GM12878 (cell line): ENCODE results near the gene PLA2G6. TPM values are rescaled to one million over a fixed set of nuclear protein-coding genes. Genes with fewer than 3 reads are reported as not detected.

Source experiments
- ATAC-seq: fragments of 200-7000 bp; cut with Tn5 transposase; 3 replicates; pipeline ENCODE4 v1.9.1; 2020; ENCODE audit warnings: mild to moderate bottlenecking, moderate library complexity
- BruUV-seq: library from RNA; stranded (reverse); fragments of 400-500 nt; replicated peaks from 2 replicates; lab custom pipeline; 2021; lab: Mats Ljungman, UMichigan
- CTCF ChIA-PET: fragments of 300-600 bp; sonication (Branson Sonifier 250); formaldehyde crosslinking; extraction: SDS; loops from one replicate; lab custom pipeline; 2021; ENCODE audit warnings: inconsistent platforms; lab: Yijun Ruan, JAX
- POLR2A ChIA-PET: fragments of 350-600 bp; formaldehyde crosslinking; extraction: SDS; loops from one replicate; lab custom pipeline; 2021; ENCODE audit warnings: inconsistent platforms; lab: Charles Lee
- RAD21 ChIA-PET: fragments of 300-600 bp; sonication (Branson Sonifier 250); formaldehyde crosslinking; loops from one replicate; lab custom pipeline; 2023; ENCODE audit warnings: antibody characterized with exemption; ENCODE audit not compliant: unreplicated experiment; lab: Charles Lee
- SMC1A ChIA-PET: fragments of 300-600 bp; sonication (Branson Sonifier 250); formaldehyde crosslinking; loops from one replicate; lab custom pipeline; 2023; ENCODE audit not compliant: unreplicated experiment, uncharacterized antibody; lab: Charles Lee
- DNase-seq: peaks from one replicate; pipeline ENCODE4 v3.0.0-alpha.2; 2011; ENCODE audit warnings: low read depth, low spot score
- FAIRE-seq: peaks from 3 replicates; lab custom pipeline; 2011; peaks lifted over from hg19 to GRCh38; lab: Jason Lieb, UNC
- H2AFZ ChIP-seq: 2 replicates; pipeline ENCODE4 v1.6.0; 2011; ENCODE audit warnings: low read depth, low read length, control low read depth; ENCODE audit not compliant: control insufficient read depth
- H3K27ac ChIP-seq: 2 replicates; pipeline ENCODE4 v1.5.1; 2011; ENCODE audit warnings: control low read depth; ENCODE audit not compliant: control insufficient read depth, insufficient read depth
- H3K27me3 ChIP-seq, 2 experiments: replicated peaks in 1 of 2; 2 replicates each; pipeline versions ENCODE4 v1.6.0 to v1.6.1; 2011; ENCODE audit warnings: low read length in 1 of 2; ENCODE audit not compliant: control insufficient read depth in 2 of 2, insufficient read depth in 2 of 2
- H3K36me3 ChIP-seq, 2 experiments: 2 replicates each; pipeline ENCODE4 v1.5.1; 2011; ENCODE audit warnings: low read length in 1 of 2; ENCODE audit not compliant: control insufficient read depth in 2 of 2, insufficient read depth in 2 of 2
- H3K4me1 ChIP-seq: 2 replicates; pipeline ENCODE4 v1.6.1; 2011; ENCODE audit warnings: mild to moderate bottlenecking, low read length, moderate library complexity, mixed read lengths; ENCODE audit not compliant: control insufficient read depth, insufficient read depth
- H3K4me2 ChIP-seq: 2 replicates; pipeline ENCODE4 v1.6.0; 2011; ENCODE audit warnings: control low read depth; ENCODE audit not compliant: control insufficient read depth, insufficient read depth
- H3K4me3 ChIP-seq: fragments of 200-600 bp; sonication (generic); 2 replicates; pipeline ENCODE4 v1.5.1; 2016
- H3K79me2 ChIP-seq: 2 replicates; pipeline ENCODE4 v1.6.0; 2011; ENCODE audit warnings: low read length; ENCODE audit not compliant: control insufficient read depth, insufficient read depth
- H3K9ac ChIP-seq: 2 replicates; pipeline ENCODE4 v1.8.0; 2011; ENCODE audit warnings: low read length, control low read depth, mixed read lengths; ENCODE audit not compliant: control insufficient read depth, insufficient read depth
- H3K9me3 ChIP-seq: replicated peaks from 3 replicates; pipeline ENCODE4 v1.5.1; 2011; ENCODE audit warnings: mild to moderate bottlenecking, low read length; ENCODE audit not compliant: control insufficient read depth, insufficient read depth
- H4K20me1 ChIP-seq: 2 replicates; pipeline ENCODE4 v1.6.0; 2011; ENCODE audit not compliant: control insufficient read depth, insufficient read depth
- BCL3 ChIP-seq: IDR thresholded peaks from 2 replicates; pipeline ENCODE4 v1.6.1; 2011; ENCODE audit warnings: borderline replicate concordance, low read depth, mild to moderate bottlenecking, moderate library complexity, low read length; ENCODE audit not compliant: insufficient read depth, poor library complexity, severe bottlenecking
- CBX3 ChIP-seq: fragments of 200-600 bp; sonication (generic); IDR thresholded peaks from 2 replicates; pipeline ENCODE4 v1.6.1; 2016; ENCODE audit warnings: low read depth, borderline replicate concordance
- CHD1 ChIP-seq: IDR thresholded peaks from 2 replicates; pipeline ENCODE4 v1.6.1; 2012; ENCODE audit warnings: low read depth, low read length, improper control_type of control experiment
- CREM ChIP-seq: IDR thresholded peaks from 2 replicates; pipeline ENCODE4 v1.6.1; 2014; ENCODE audit warnings: antibody characterized with exemption, low read depth
- SKIL ChIP-seq: fragments of 450-650 bp; IDR thresholded peaks from 2 replicates; pipeline ENCODE4 v1.6.1; 2017; ENCODE audit warnings: mild to moderate bottlenecking, low read depth, inconsistent platforms; ENCODE audit not compliant: poor library complexity, severe bottlenecking
- STAT1 ChIP-seq: fragments of 450-650 bp; conservative IDR thresholded peaks from 2 replicates; pipeline ENCODE4 v1.6.1; 2014; ENCODE audit warnings: antibody characterized with exemption, mild to moderate bottlenecking
- USF2 ChIP-seq: IDR thresholded peaks from 2 replicates; pipeline ENCODE4 v1.6.1; 2011; ENCODE audit warnings: low read depth, low read length, improper control_type of control experiment, borderline replicate concordance
- ZNF217 ChIP-seq: fragments of 450-650 bp; IDR thresholded peaks from 2 replicates; pipeline ENCODE4 v1.6.1; 2017; ENCODE audit warnings: antibody characterized with exemption, mild to moderate bottlenecking
- ZNF274 ChIP-seq: IDR thresholded peaks from one replicate; pipeline ENCODE4 v1.8.0; 2011; ENCODE audit not compliant: insufficient read length, insufficient read depth
- WGBS: methylation state at CpG from one replicate; pipeline ENCODE4 v1.1.6; 2016; ENCODE audit warnings: low lambda C conversion rate; ENCODE audit not compliant: insufficient replicate concordance, insufficient coverage; ENCODE audit errors: missing lambda C conversion rate; 5-methylcytosine and 5-hydroxymethylcytosine counted together
- in situ Hi-C: fragments of 300-500 bp; cut with MboI; formaldehyde crosslinking; loops from 9 replicates; pipeline ENCODE4 v1.14.3; 2018; ENCODE audit warnings: mixed read lengths
- intact Hi-C: fragments of 100-400 bp; cut with micrococcal nuclease; formaldehyde crosslinking; loops from one replicate; pipeline ENCODE4 v1.14.2; 2022; ENCODE audit not compliant: unreplicated experiment
- polyA plus RNA-seq, 11 experiments: library from polyadenylated mRNA; depleted of rRNA in 4 of 11; unstranded in 6 of 11; stranded (reverse) in 5 of 11; fragments of >200 nt; fragmentation: Nextera tagmentation in 4 of 11; fragmentation: Illumina TruSeq in 1 of 11; extraction: Ambion mirVana in 4 of 11; extraction: Trizol in 1 of 11; gene quantifications; 1 replicate in 1 of 11; 2 replicates in 10 of 11; pipeline versions ENCODE4 v1.2.1 to v1.2.3, GENCODE V29; 2011 to 2016; ENCODE audit warnings: inconsistent platforms in 2 of 11, missing spikeins in 2 of 11, low read depth in 1 of 11
- total RNA-seq, 4 experiments: library from RNA; depleted of rRNA in 3 of 4; stranded (reverse); fragments of >200 nt in 3 of 4; fragmentation: Illumina TruSeq in 1 of 4; extraction: Trizol in 1 of 4; gene quantifications; 2 replicates each; pipeline versions ENCODE4 v1.2.1 to v1.2.3, GENCODE V29; 2013 to 2021

PLA2G6 gene
- total and polyA plus RNA-seq, 10 of the 15 experiments (the other 5 are each of a cell fraction or from before 2014, with no cell fraction given), result 0.15 to 42.2 (median 15.8) TPM

DNA sequence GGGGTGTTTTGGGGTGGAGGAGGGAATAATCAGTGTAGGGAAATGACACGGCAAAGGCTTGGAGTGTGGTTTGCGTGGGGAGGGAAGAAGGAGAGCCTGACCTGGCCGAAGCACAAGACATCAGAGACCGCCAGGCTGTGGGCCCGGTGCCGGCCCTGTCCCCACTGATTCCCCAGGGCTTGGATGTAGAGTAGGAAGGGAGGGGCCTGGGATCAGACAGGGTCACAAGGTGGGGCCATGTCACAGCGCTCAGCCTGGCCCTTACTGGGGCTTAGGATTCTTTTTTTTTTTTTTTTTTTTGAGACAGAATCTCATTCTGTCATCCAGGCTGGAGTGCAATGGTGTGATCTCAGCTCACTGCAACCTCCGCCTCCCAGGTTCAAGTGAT lies 114.6 kb downstream of the PLA2G6 start (continued):
- no peak for TF ChIP-seq CHD1

DNA sequence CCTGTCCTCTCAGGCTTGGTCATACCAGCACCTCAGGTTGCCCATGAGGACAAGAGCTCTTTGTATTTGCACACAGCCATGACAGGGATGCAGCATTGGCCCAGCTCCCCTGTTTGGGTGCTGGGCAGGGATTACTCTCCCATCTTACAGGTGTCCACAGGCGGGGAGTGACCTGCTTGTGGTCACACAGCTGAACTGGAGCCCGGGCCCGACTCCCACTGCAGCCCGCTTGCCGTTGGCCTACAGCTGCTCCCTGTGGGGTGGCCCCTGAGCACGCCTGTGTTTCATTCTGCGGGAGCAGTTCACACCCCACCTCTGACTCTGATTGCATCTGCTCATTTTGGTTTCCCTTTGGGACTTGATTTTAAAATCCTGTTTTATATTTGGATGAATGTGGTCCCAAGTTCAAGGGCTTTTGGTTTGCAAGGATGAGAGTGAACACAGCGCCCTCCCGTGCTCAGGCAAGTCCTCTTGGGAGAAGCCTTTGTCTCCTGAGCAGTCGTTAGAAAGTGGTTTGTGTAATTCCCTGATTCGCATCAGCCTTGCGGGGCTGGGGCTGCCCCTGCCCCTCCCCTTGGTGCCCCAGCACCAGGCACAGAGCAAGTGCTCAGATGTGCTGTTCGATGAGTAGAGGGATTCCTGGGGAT lies 115.1 kb downstream of the PLA2G6 start:
- DNase-seq (no peak), ATAC-seq (no peak)
- ChIA-PET SMC1A (no interaction called here), POLR2A (no interaction called here), RAD21 (no interaction called here), CTCF (no interaction called here)
- BruUV-seq, result no TSS peak
- no peaks in the 10 kb centered on the region for H4K20me1 ChIP-seq
- intact Hi-C loops, result no loop called here
- H3K9ac ChIP-seq, result no peak overlapping the region
- no peak overlapping the region for H2AFZ ChIP-seq
- WGBS, result 86% methylated on average over 12 of the region's 13 CpGs
- no peak for TF ChIP-seq CREM
- TF ChIP-seq STAT1, result no peak
- no peak for TF ChIP-seq CBX3
- TF ChIP-seq SKIL, result no peak
- no peak for TF ChIP-seq BCL3
- no peak for TF ChIP-seq USF2
- TF ChIP-seq ZNF274, result no peak
- no peak for TF ChIP-seq ZNF217
- TF ChIP-seq, all 136 proteins: peak for 0
- H3K9me3 ChIP-seq, result no peaks in the 10 kb centered on the region
- FAIRE-seq, result no peak
- no peaks in the 10 kb centered on the region for H3K79me2 ChIP-seq
- H3K27ac ChIP-seq, result no peak overlapping the region
- H3K4me2 ChIP-seq, result no peak overlapping the region
- no peaks in the 10 kb centered on the region for H3K27me3 ChIP-seq
- H3K36me3 ChIP-seq, result no peaks in the 10 kb centered on the region; a peak in 3 of 4 replicates
- H3K4me3 ChIP-seq, result no peak overlapping the region
- in situ Hi-C loops, result no loop called here
- H3K4me1 ChIP-seq, result no peaks in the 10 kb centered on the region
